H1 (cell line): ENCODE results near the gene HDAC2. TPM values are rescaled to one million over a fixed set of nuclear protein-coding genes. Genes with fewer than 3 reads are reported as not detected.

ENCODE experiments used
- CTCF ChIA-PET: fragments of 300-600 bp; sonication (Branson Sonifier 250); formaldehyde crosslinking; loops from one replicate; lab custom pipeline; 2021; ENCODE audit not compliant: partially characterized antibody; lab: Charles Lee
- POLR2A ChIA-PET: fragments of 300-600 bp; sonication (Branson Sonifier 250); formaldehyde crosslinking; loops from one replicate; lab custom pipeline; 2021; ENCODE audit warnings: inconsistent platforms; ENCODE audit not compliant: partially characterized antibody; lab: Charles Lee
- DNase-seq, 2 experiments: peaks; one replicate each; pipeline versions ENCODE4 v3.0.0 to v3.0.0-alpha.2; 2010 to 2022; ENCODE audit warnings: low spot score in 2 of 2, low read depth in 1 of 2, mixed read lengths in 1 of 2
- FAIRE-seq: peaks from 2 replicates; lab custom pipeline; 2011; peaks lifted over from hg19 to GRCh38; lab: Jason Lieb, UNC
- H2AFZ ChIP-seq: 2 replicates; pipeline ENCODE4 v1.8.1; 2012; ENCODE audit warnings: low read length, inconsistent platforms
- H2AK5ac ChIP-seq: 2 replicates; pipeline ENCODE4 v1.6.1; 2013; ENCODE audit warnings: low read depth, low read length
- H2BK120ac ChIP-seq: replicated peaks from 2 replicates; pipeline ENCODE3; 2013; ENCODE audit warnings: low read depth, low read length, inconsistent platforms
- H2BK12ac ChIP-seq: 2 replicates; pipeline ENCODE4 v1.6.1; 2013; ENCODE audit warnings: low read depth, low read length
- H2BK15ac ChIP-seq: 2 replicates; pipeline ENCODE4 v1.6.1; 2013; ENCODE audit warnings: low read length
- H2BK20ac ChIP-seq: 2 replicates; pipeline ENCODE4 v1.6.1; 2013; ENCODE audit warnings: low read length
- H2BK5ac ChIP-seq: 2 replicates; pipeline ENCODE4 v1.6.1; 2013; ENCODE audit warnings: low read depth, low read length
- H3K14ac ChIP-seq: 2 replicates; pipeline ENCODE4 v1.6.1; 2013; ENCODE audit warnings: inconsistent platforms; ENCODE audit not compliant: insufficient read length
- H3K18ac ChIP-seq: 2 replicates; pipeline ENCODE4 v1.6.1; 2013; ENCODE audit warnings: low read length; ENCODE audit errors: extremely low read depth
- H3K23ac ChIP-seq: 2 replicates; pipeline ENCODE4 v1.6.1; 2013; ENCODE audit warnings: inconsistent platforms; ENCODE audit not compliant: insufficient read length
- H3K23me2 ChIP-seq: 2 replicates; pipeline ENCODE4 v1.6.1; 2013; ENCODE audit warnings: low read depth, low read length
- H3K27ac ChIP-seq: 2 replicates; pipeline ENCODE4 v1.6.1; 2011; ENCODE audit warnings: low read depth, low read length, inconsistent platforms
- H3K27me3 ChIP-seq, 4 experiments: replicated peaks in 1 of 4; 1 replicate in 1 of 4; 2 replicates in 3 of 4; pipeline versions ENCODE4 v1.6.1 to v1.8.1; 2011 to 2013; ENCODE audit warnings: low read length in 3 of 4, mild to moderate bottlenecking in 3 of 4, inconsistent platforms in 2 of 4, mixed read lengths in 2 of 4, moderate library complexity in 1 of 4; ENCODE audit not compliant: control insufficient read depth in 3 of 4, insufficient read depth in 3 of 4; ENCODE audit errors: extremely low read depth in 1 of 4
- H3K36me3 ChIP-seq, 4 experiments: 2 replicates each; pipeline versions ENCODE4 v1.6.1 to v1.8.1; 2011 to 2013; ENCODE audit warnings: mild to moderate bottlenecking in 4 of 4, low read length in 3 of 4, moderate library complexity in 2 of 4, control low read depth in 1 of 4, inconsistent platforms in 1 of 4; ENCODE audit not compliant: insufficient read depth in 4 of 4, control insufficient read depth in 2 of 4
- H3K4ac ChIP-seq: replicated peaks from 2 replicates; pipeline ENCODE3; 2013; ENCODE audit warnings: low read length, low read depth, mixed read lengths, inconsistent platforms; ENCODE audit not compliant: insufficient read length
- H3K4me1 ChIP-seq, 4 experiments: replicated peaks in 1 of 4; 1 replicate in 1 of 4; 2 replicates in 3 of 4; pipeline versions ENCODE4 v1.6.1 to v1.8.1; 2011 to 2013; ENCODE audit warnings: low read length in 3 of 4, inconsistent platforms in 2 of 4, mixed read lengths in 1 of 4; ENCODE audit not compliant: insufficient read depth in 4 of 4, control insufficient read depth in 3 of 4
- H3K4me2 ChIP-seq, 2 experiments: 2 replicates each; pipeline versions ENCODE4 v1.6.1 to v1.8.1; 2011 to 2013; ENCODE audit warnings: low read depth in 2 of 2, low read length in 2 of 2, control low read depth in 1 of 2, inconsistent platforms in 1 of 2, mild to moderate bottlenecking in 1 of 2; ENCODE audit not compliant: insufficient read depth in 1 of 2
- H3K4me3 ChIP-seq, 4 experiments: fragments of 200-600, 300-600 bp in 1 of 4; sonication (generic), shearing (Covaris generic), sonication (Bioruptor Twin) in 1 of 4; 2 replicates each; pipeline versions ENCODE4 v1.5.1 to v1.8.1; 2011 to 2016; ENCODE audit warnings: low read length in 4 of 4, low read depth in 3 of 4, control low read depth in 2 of 4, inconsistent platforms in 2 of 4, mild to moderate bottlenecking in 2 of 4, mixed read lengths in 1 of 4, moderate library complexity in 1 of 4; ENCODE audit not compliant: insufficient read depth in 2 of 4; ENCODE audit errors: extremely low read depth in 1 of 4
- H3K56ac ChIP-seq: replicated peaks from 2 replicates; pipeline ENCODE3; 2013; ENCODE audit warnings: low read depth, mild to moderate bottlenecking, mixed read lengths, low read length, inconsistent platforms; ENCODE audit not compliant: insufficient read length
- H3K79me1 ChIP-seq: 2 replicates; pipeline ENCODE4 v1.6.1; 2013; ENCODE audit warnings: low read depth, low read length, control low read depth
- H3K79me2 ChIP-seq, 2 experiments: 2 replicates each; pipeline versions ENCODE4 v1.6.1 to v1.8.1; 2012 to 2013; ENCODE audit warnings: low read length in 2 of 2, mild to moderate bottlenecking in 2 of 2, inconsistent platforms in 1 of 2; ENCODE audit not compliant: insufficient read depth in 2 of 2, control insufficient read depth in 1 of 2
- H3K9ac ChIP-seq, 4 experiments: replicated peaks in 1 of 4; 1 replicate in 1 of 4; 2 replicates in 3 of 4; pipeline versions ENCODE4 v1.6.1 to v1.8.1; 2011 to 2013; ENCODE audit warnings: low read depth in 3 of 4, low read length in 3 of 4, control low read depth in 2 of 4, mild to moderate bottlenecking in 2 of 4, moderate library complexity in 2 of 4, inconsistent platforms in 1 of 4; ENCODE audit errors: extremely low read depth in 1 of 4
- H3K9me3 ChIP-seq, 2 experiments: 2 replicates each; pipeline versions ENCODE4 v1.6.1 to v1.8.1; 2012 to 2013; ENCODE audit warnings: mild to moderate bottlenecking in 2 of 2, moderate library complexity in 2 of 2, control low read depth in 1 of 2, inconsistent platforms in 1 of 2, low read depth in 1 of 2, low read length in 1 of 2, mixed read lengths in 1 of 2; ENCODE audit not compliant: insufficient read depth in 2 of 2
- H4K20me1 ChIP-seq, 2 experiments: replicated peaks in 1 of 2; 2 replicates each; pipeline versions ENCODE3 to v1.8.1; 2011 to 2013; ENCODE audit warnings: inconsistent platforms in 2 of 2, low read length in 2 of 2, mild to moderate bottlenecking in 1 of 2; ENCODE audit not compliant: insufficient read depth in 2 of 2, control insufficient read depth in 1 of 2
- H4K5ac ChIP-seq: 2 replicates; pipeline ENCODE4 v1.6.1; 2013; ENCODE audit warnings: low read length, low read depth, mixed read lengths, inconsistent platforms; ENCODE audit not compliant: insufficient read length
- H4K8ac ChIP-seq: 2 replicates; pipeline ENCODE4 v1.8.0; 2013; ENCODE audit warnings: mild to moderate bottlenecking, moderate library complexity, low read length, inconsistent platforms; ENCODE audit not compliant: insufficient read depth; ENCODE audit errors: extremely low read depth
- H4K91ac ChIP-seq: replicated peaks from 2 replicates; pipeline ENCODE3; 2013; ENCODE audit warnings: low read length, mixed read lengths, inconsistent platforms; ENCODE audit not compliant: insufficient read length
- CTBP2 ChIP-seq: IDR thresholded peaks from 2 replicates; pipeline ENCODE4 v1.7.0; 2011; ENCODE audit warnings: borderline replicate concordance, mild to moderate bottlenecking, moderate library complexity, mixed read lengths, low read length; ENCODE audit not compliant: insufficient read depth, insufficient read length
- GTF2F1 ChIP-seq: IDR thresholded peaks from 2 replicates; pipeline ENCODE4 v1.6.1; 2012; ENCODE audit warnings: low read depth, low read length, improper control_type of control experiment, borderline replicate concordance
- WGBS, 2 experiments: shearing (Covaris generic) in 1 of 2; methylation state at CpG; one replicate each; pipeline versions ENCODE4 v1.1.6 to v1.1.7; 2013 to 2015; ENCODE audit warnings: low lambda C conversion rate in 2 of 2, mixed read lengths in 2 of 2, inconsistent platforms in 1 of 2, low coverage in 1 of 2, missing lambda C conversion rate in 1 of 2; ENCODE audit not compliant: insufficient replicate concordance in 2 of 2, insufficient coverage in 1 of 2, insufficient read length in 1 of 2; ENCODE audit errors: extremely low coverage in 1 of 2, missing lambda C conversion rate in 1 of 2; 5-methylcytosine and 5-hydroxymethylcytosine counted together
- polyA plus RNA-seq, 7 experiments: library from polyadenylated mRNA; depleted of rRNA in 3 of 7; stranded (reverse) in 5 of 7; unstranded in 2 of 7; fragments of >200 nt in 5 of 7; fragments of 200-250 nt in 2 of 7; gene quantifications; 1 replicate in 5 of 7; 2 replicates in 1 of 7; 4 replicates in 1 of 7; pipeline versions ENCODE4 v1.2.1 to v1.2.3, GENCODE V29; 2011 to 2013; ENCODE audit warnings: missing spikeins in 2 of 7, mixed read lengths in 2 of 7
- total RNA-seq: library from RNA; stranded (reverse); fragmentation: NEBNext Ultra II Directional; extraction: Animal tissue kit (Norgen Biotek cat#: 25700); gene quantifications from 2 replicates; pipeline ENCODE4 v1.2.1, GENCODE V29; 2021

The HDAC2 gene
- total and polyA plus RNA-seq, 2 of the 8 experiments (the other 6 are each of a cell fraction or from before 2014, with no cell fraction given) = 323 to 374 TPM

GRCh38 chr6:114007516-114007915 is 36.6 kb upstream of the HDAC2 start:
- H3K9me3 ChIP-seq = no peaks in the 10 kb centered on the region; a peak in 1 of 4 replicates
- H3K79me2 ChIP-seq = no peaks in the 10 kb centered on the region
- ChIA-PET POLR2A (no interaction called here), CTCF (no interaction called here)
- H3K79me1 ChIP-seq = no peaks in the 10 kb centered on the region
- no peak overlapping the region for H4K5ac ChIP-seq
- H3K23me2 ChIP-seq = no peaks in the 10 kb centered on the region; the same call in 1 of the 2 replicates
- H2AK5ac ChIP-seq = no peak overlapping the region
- 0 out of 2 replicates have a peak overlapping the region, but pooled peaks have one; percentile 4 for H2BK15ac ChIP-seq
- no peak overlapping the region; a peak in 1 of 4 replicates for H3K4me2 ChIP-seq
- no peak overlapping the region for H4K91ac ChIP-seq
- 85% methylated on average over 2 of the region's 2 CpGs; no CpG with 5 or more reads in 1 of the 2 experiments for WGBS, 2 experiments
- H3K27ac ChIP-seq = no peak overlapping the region
- H2BK5ac ChIP-seq = 0 out of 2 replicates have a peak overlapping the region, but pooled peaks have one; percentile 31
- H3K4ac ChIP-seq = no peak overlapping the region
- FAIRE-seq (peak; percentile 77), DNase-seq (no peak)
- peak overlapping the region; percentile 77 for H2BK120ac ChIP-seq
- peaks cover 6 to 20% (median 15%) of the 10 kb centered on the region in 4 experiments; a peak in 5 of 7 replicates for H3K4me1 ChIP-seq
- no peaks in the 10 kb centered on the region for H4K20me1 ChIP-seq
- no peak overlapping the region for H2AFZ ChIP-seq
- H3K36me3 ChIP-seq = no peaks in the 10 kb centered on the region
- H3K9ac ChIP-seq = no peak overlapping the region
- peak overlapping the region; percentile 76 for H3K18ac ChIP-seq
- no peak overlapping the region for H3K4me3 ChIP-seq
- H3K23ac ChIP-seq = no peak overlapping the region
- no peak overlapping the region for H4K8ac ChIP-seq
- H3K14ac ChIP-seq = no peak overlapping the region
- H2BK12ac ChIP-seq = 0 out of 2 replicates have a peak overlapping the region, but pooled peaks have one; percentile 19
- no peak overlapping the region for H3K56ac ChIP-seq
- no peaks in the 10 kb centered on the region for H3K27me3 ChIP-seq
- TF ChIP-seq CTBP2 (no peak), GTF2F1 (no peak)
- H2BK20ac ChIP-seq = peak overlapping the region; percentile 91; the same call in 1 of the 2 replicates
